Measurements from ENCODE around the gene LONP1.

Gene LONP1

GRCh38 chr19:5714816-5715215 is 5.1 kb downstream of the LONP1 start:
- no peak for DNase-seq (ENCODE audit: low read depth)
- no peak for TF ChIP-seq MAX (IDR thresholded peaks at IDR 0.05; ENCODE audit: low read depth, low read length)
- no peak for TF ChIP-seq POLR2A (IDR thresholded peaks at IDR 0.05; ENCODE audit: extremely low read depth, insufficient read length)
- no peak for TF ChIP-seq MYC (IDR thresholded peaks at IDR 0.05; ENCODE audit: low read depth, low read length)
- TF ChIP-seq CTCF (IDR thresholded peaks at IDR 0.05; ENCODE audit: low read depth, low read length): no peak
- no peak overlapping the region for H3K4me3 ChIP-seq (ENCODE audit: low read depth, low read length)

GRCh38 chr19:5713228-5713627 is 6.7 kb downstream of the LONP1 start:
- no peak overlapping the region for H3K4me3 ChIP-seq (ENCODE audit: low read depth, low read length)
- TF ChIP-seq MYC (IDR thresholded peaks at IDR 0.05; ENCODE audit: low read depth, low read length) (no peak), POLR2A (IDR thresholded peaks at IDR 0.05; ENCODE audit: extremely low read depth, insufficient read length) (no peak), MAX (IDR thresholded peaks at IDR 0.05; ENCODE audit: low read depth, low read length) (no peak), CTCF (IDR thresholded peaks at IDR 0.05; ENCODE audit: low read depth, low read length) (no peak)
- no peak for DNase-seq (ENCODE audit: low read depth)

GRCh38 chr19:5711713-5712161 is 8.2 kb downstream of the LONP1 start:
- TF ChIP-seq POLR2A (IDR thresholded peaks at IDR 0.05; ENCODE audit: extremely low read depth, insufficient read length) (no peak), CTCF (IDR thresholded peaks at IDR 0.05; ENCODE audit: low read depth, low read length) (no peak), MAX (IDR thresholded peaks at IDR 0.05; ENCODE audit: low read depth, low read length) (no peak)
- DNase-seq (ENCODE audit: low read depth): no peak
- no peak overlapping the region for H3K4me3 ChIP-seq (ENCODE audit: low read depth, low read length)

- TF ChIP-seq MAX (IDR thresholded peaks at IDR 0.05; ENCODE audit: low read depth, low read length) (no peak), CTCF (IDR thresholded peaks at IDR 0.05; ENCODE audit: low read depth, low read length) (no peak), MYC (IDR thresholded peaks at IDR 0.05; ENCODE audit: low read depth, low read length) (no peak), POLR2A (IDR thresholded peaks at IDR 0.05; ENCODE audit: extremely low read depth, insufficient read length) (no peak)
- no peak overlapping the region for H3K4me3 ChIP-seq (ENCODE audit: low read depth, low read length)
- DNase-seq (ENCODE audit: low read depth): no peak
Observed at GRCh38 chr19:5711025-5711424, 8.9 kb downstream of the LONP1 start.

GRCh38 chr19:5707576-5708575 is 12.1 kb downstream of the LONP1 start:
- DNase-seq (ENCODE audit: low read depth): no peak
- H3K4me3 ChIP-seq (ENCODE audit: low read depth, low read length): no peak overlapping the region
- TF ChIP-seq POLR2A (IDR thresholded peaks at IDR 0.05; ENCODE audit: extremely low read depth, insufficient read length): no peak
- no peak for TF ChIP-seq MAX (IDR thresholded peaks at IDR 0.05; ENCODE audit: low read depth, low read length)
- no peak for TF ChIP-seq MYC (IDR thresholded peaks at IDR 0.05; ENCODE audit: low read depth, low read length)
- TF ChIP-seq CTCF (IDR thresholded peaks at IDR 0.05; ENCODE audit: low read depth, low read length): no peak

All from NB4 (cell line).